Measurements from ENCODE around the gene CATSPER3. TPM values are rescaled to one million over a fixed set of nuclear protein-coding genes. Genes with fewer than 3 reads are reported as not detected.

Gene CATSPER3
- total and polyA plus RNA-seq, 2 experiments from 2014 or later, result 1.6 TPM; not detected in 1

DNA sequence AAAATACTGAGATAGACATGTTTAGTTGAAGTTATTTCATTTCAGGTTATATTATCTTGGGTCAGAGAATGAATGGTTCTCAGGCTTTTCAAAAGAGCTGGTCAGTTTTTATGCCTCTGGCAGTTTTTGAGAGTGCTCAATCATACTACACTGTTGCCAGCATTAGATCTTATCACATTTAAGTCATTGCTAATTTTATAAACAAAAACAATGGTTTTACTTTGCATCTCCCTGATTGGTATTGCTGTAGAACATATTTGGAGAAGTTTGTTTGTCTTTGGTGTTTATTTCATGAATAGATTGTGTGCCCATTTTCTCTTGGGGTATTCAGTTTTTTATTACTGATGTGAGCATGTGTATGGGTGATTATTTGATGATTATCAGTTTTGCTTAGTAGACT is 1.5 kb downstream of the CATSPER3 start:
- Histone ChIP-seq H3K27me3 (no peaks in the 10 kb centered on the region), H3K9me3 (ENCODE audit: low read depth) (no peaks in the 10 kb centered on the region), H3K36me3 (no peaks in the 10 kb centered on the region), H3K4me1 (ENCODE audit: low read depth) (no peaks in the 10 kb centered on the region), H3K4me3 (no peak overlapping the region), H3K27ac (no peak overlapping the region)
- TF ChIP-seq, protein P1, sequence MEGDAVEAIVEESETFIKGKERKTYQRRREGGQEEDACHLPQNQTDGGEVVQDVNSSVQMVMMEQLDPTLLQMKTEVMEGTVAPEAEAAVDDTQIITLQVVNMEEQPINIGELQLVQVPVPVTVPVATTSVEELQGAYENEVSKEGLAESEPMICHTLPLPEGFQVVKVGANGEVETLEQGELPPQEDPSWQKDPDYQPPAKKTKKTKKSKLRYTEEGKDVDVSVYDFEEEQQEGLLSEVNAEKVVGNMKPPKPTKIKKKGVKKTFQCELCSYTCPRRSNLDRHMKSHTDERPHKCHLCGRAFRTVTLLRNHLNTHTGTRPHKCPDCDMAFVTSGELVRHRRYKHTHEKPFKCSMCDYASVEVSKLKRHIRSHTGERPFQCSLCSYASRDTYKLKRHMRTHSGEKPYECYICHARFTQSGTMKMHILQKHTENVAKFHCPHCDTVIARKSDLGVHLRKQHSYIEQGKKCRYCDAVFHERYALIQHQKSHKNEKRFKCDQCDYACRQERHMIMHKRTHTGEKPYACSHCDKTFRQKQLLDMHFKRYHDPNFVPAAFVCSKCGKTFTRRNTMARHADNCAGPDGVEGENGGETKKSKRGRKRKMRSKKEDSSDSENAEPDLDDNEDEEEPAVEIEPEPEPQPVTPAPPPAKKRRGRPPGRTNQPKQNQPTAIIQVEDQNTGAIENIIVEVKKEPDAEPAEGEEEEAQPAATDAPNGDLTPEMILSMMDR (IDR thresholded peaks at IDR 0.05; ENCODE audit: low read depth, low read length), result no peak
- DNase-seq (ENCODE audit: low read depth in 1 of 2, low spot score in 1 of 2), result no peak

DNA sequence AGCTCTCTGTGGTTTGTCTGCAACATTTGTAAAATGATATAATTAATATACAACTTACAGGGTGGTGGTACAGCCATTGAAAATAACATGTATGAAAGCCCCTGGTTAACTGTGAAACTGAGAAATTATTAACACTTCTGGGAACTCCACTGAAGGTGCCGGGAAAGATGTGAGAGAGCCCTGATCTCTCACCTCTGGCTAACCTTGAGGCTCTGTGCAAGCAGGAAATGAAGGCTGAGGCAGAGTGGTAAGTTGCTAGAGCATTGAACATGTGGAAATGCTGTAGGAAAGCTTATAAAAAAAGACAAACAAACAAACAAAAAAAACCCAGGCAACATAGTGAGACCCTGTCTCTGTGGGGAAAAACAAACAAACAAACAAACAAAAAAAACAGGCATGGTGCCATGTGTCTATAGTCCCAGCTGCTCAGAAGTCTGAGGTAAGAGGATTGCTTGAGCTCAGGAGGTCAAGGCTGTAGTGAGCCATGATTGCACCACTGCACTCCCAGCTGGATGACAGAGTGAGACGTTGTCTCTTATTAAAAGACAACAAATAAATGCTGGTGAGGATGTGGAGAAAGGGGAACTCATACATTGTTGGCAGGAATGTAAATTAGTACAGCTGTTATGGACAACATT is 7.5 kb downstream of the CATSPER3 start:
- TF ChIP-seq, protein P1 (IDR thresholded peaks at IDR 0.05; ENCODE audit: low read depth, low read length), result no peak
- no peak overlapping the region for H3K4me3 ChIP-seq
- no peaks in the 10 kb centered on the region for H3K27me3 ChIP-seq
- H3K9me3 ChIP-seq (ENCODE audit: low read depth), result no peaks in the 10 kb centered on the region
- no peaks in the 10 kb centered on the region for H3K36me3 ChIP-seq
- H3K4me1 ChIP-seq (ENCODE audit: low read depth), result no peaks in the 10 kb centered on the region
- H3K27ac ChIP-seq, result no peak overlapping the region
- DNase-seq (ENCODE audit: low read depth in 1 of 2, low spot score in 1 of 2), result peak in 1 of 2 donors; percentile 20

DNA sequence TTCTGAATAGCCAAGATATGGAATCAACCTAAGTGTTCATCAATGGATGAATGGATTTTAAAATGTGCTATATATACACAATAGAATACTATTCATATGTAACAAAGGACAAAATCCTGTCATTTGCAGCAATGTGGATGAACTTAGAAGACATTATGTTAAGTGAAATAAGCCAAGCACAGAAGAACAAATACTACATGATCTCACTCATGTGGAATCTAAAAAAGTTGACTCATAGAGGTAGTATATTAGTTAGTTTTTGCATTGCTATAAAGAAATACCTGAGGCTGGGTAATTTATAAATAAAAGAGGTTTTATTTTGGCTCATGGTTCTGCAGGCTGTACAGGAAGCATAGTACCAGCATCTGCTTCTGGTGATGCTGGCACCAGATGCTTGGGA is 8.1 kb downstream of the CATSPER3 start:
- TF ChIP-seq, protein P1 (IDR thresholded peaks at IDR 0.05; ENCODE audit: low read depth, low read length), result no peak
- no peak for DNase-seq (ENCODE audit: low read depth in 1 of 2, low spot score in 1 of 2)
- Histone ChIP-seq H3K4me1 (ENCODE audit: low read depth) (no peaks in the 10 kb centered on the region), H3K36me3 (no peaks in the 10 kb centered on the region), H3K4me3 (no peak overlapping the region), H3K27me3 (no peaks in the 10 kb centered on the region), H3K9me3 (ENCODE audit: low read depth) (no peaks in the 10 kb centered on the region), H3K27ac (no peak overlapping the region)

DNA sequence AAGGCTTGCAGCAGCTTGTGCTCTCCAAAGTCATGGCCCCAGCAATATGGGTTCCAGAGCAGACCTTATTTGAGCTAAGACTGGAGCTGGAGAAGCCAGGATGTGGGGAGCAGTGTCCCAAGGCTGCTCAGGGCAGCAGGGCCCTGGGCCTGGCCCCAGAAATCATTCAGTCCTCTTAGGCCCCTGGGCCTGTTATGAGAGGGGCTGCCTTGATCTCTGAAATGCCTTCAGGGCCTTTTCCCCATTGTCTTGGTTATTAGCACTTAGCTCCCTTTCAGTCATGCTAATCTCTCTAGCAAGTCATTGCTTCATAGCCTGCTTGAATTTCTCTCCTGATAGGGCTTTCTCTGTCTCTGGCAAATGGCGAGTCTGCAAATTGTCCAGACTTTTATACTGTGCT is 9.1 kb downstream of the CATSPER3 start:
- TF ChIP-seq, protein P1 (IDR thresholded peaks at IDR 0.05; ENCODE audit: low read depth, low read length), result no peak
- H3K27me3 ChIP-seq, result no peaks in the 10 kb centered on the region
- no peak for DNase-seq (ENCODE audit: low read depth in 1 of 2, low spot score in 1 of 2)
- H3K9me3 ChIP-seq (ENCODE audit: low read depth), result no peaks in the 10 kb centered on the region
- H3K4me1 ChIP-seq (ENCODE audit: low read depth), result no peaks in the 10 kb centered on the region
- H3K4me3 ChIP-seq, result no peak overlapping the region
- no peaks in the 10 kb centered on the region for H3K36me3 ChIP-seq
- no peak overlapping the region for H3K27ac ChIP-seq

DNA sequence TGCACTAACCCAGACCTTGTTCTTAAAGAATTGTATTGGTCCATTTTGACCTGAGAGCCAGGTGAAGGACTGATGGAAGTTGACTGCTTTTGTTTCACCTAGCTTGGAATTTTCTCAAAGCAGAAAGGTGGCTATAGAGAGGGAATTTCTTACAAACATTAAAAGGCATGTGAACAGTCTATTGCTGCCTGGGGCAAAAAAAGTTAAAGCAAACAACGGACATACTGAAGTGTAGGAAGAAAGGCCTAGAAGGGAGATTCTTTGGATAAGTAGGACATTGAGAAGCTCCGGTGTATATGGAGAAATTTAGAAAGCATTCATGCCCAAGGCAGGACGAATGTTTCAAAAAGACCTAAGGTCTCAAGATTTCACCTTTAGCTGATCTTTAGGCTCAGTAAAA is 11.7 kb downstream of the CATSPER3 start:
- Histone ChIP-seq H3K9me3 (ENCODE audit: low read depth) (no peaks in the 10 kb centered on the region), H3K27ac (no peak overlapping the region), H3K36me3 (no peaks in the 10 kb centered on the region), H3K4me1 (ENCODE audit: low read depth) (no peaks in the 10 kb centered on the region), H3K27me3 (no peaks in the 10 kb centered on the region), H3K4me3 (no peak overlapping the region)
- TF ChIP-seq, protein P1 (IDR thresholded peaks at IDR 0.05; ENCODE audit: low read depth, low read length), result no peak
- no peak for DNase-seq (ENCODE audit: low read depth in 1 of 2, low spot score in 1 of 2)

Data from cardiac muscle cell (in vitro differentiated cells and primary cell).